DND-41 (cell line): ENCODE data around the gene BRF1.

ENCODE experiments used
- ATAC-seq: fragments of 200-7000 bp; cut with Tn5 transposase; 3 replicates; pipeline ENCODE4 v1.9.1; 2021; ENCODE audit warnings: low read depth; ENCODE audit not compliant: insufficient read depth
- DNase-seq: peaks from one replicate; pipeline ENCODE4 v3.0.0-alpha.2; 2020
- H2AFZ ChIP-seq: 2 replicates; pipeline ENCODE4 v1.6.0; 2012; ENCODE audit warnings: low read depth, low read length
- H3K27ac ChIP-seq: 2 replicates; pipeline ENCODE4 v1.5.1; 2012; ENCODE audit warnings: low read length, inconsistent platforms
- H3K27me3 ChIP-seq: fragments of 200-600 bp; sonication (generic); 2 replicates; pipeline ENCODE4 v1.6.0; 2012; ENCODE audit warnings: low read length, mild to moderate bottlenecking, inconsistent platforms; ENCODE audit not compliant: insufficient read depth, poor library complexity
- H3K36me3 ChIP-seq: 2 replicates; pipeline ENCODE4 v1.5.1; 2012; ENCODE audit warnings: low read length, inconsistent platforms; ENCODE audit not compliant: insufficient read depth
- H3K4me1 ChIP-seq: 2 replicates; pipeline ENCODE4 v1.5.1; 2012; ENCODE audit warnings: mild to moderate bottlenecking, low read length; ENCODE audit not compliant: insufficient read depth
- H3K4me2 ChIP-seq: 2 replicates; pipeline ENCODE4 v1.6.0; 2012; ENCODE audit warnings: mild to moderate bottlenecking, moderate library complexity, low read length, inconsistent platforms; ENCODE audit not compliant: insufficient read depth
- H3K4me3 ChIP-seq, 2 experiments: fragments of 200-600 bp in 1 of 2; shearing (Covaris generic) in 1 of 2; 2 replicates each; pipeline ENCODE4 v1.5.1; 2012 to 2016; ENCODE audit warnings: inconsistent platforms in 2 of 2, low read length in 2 of 2, mild to moderate bottlenecking in 2 of 2, low read depth in 1 of 2, moderate library complexity in 1 of 2
- H3K79me2 ChIP-seq: 2 replicates; pipeline ENCODE4 v1.6.0; 2012; ENCODE audit warnings: low read length, inconsistent platforms; ENCODE audit not compliant: insufficient read depth
- H3K9ac ChIP-seq: 2 replicates; pipeline ENCODE4 v1.6.0; 2012; ENCODE audit warnings: low read depth, mild to moderate bottlenecking, inconsistent platforms, low read length, moderate library complexity
- H3K9me3 ChIP-seq: 2 replicates; pipeline ENCODE4 v1.5.1; 2012; ENCODE audit warnings: low read length, moderate library complexity, mild to moderate bottlenecking, inconsistent platforms; ENCODE audit not compliant: insufficient read depth, severe bottlenecking
- H4K20me1 ChIP-seq: 2 replicates; pipeline ENCODE4 v1.6.0; 2012; ENCODE audit warnings: low read length; ENCODE audit not compliant: insufficient read depth
- EZH2 ChIP-seq: IDR thresholded peaks from 3 replicates; pipeline ENCODE4 v1.6.1; 2012; ENCODE audit warnings: borderline replicate concordance, low read depth, mild to moderate bottlenecking, moderate library complexity, low read length, inconsistent platforms; ENCODE audit not compliant: severe bottlenecking
- TF ChIP-seq, protein P1 (sequence below): IDR thresholded peaks from 2 replicates; pipeline ENCODE4 v1.5.1; 2012; ENCODE audit warnings: borderline replicate concordance, low read length, moderate library complexity, mild to moderate bottlenecking; ENCODE audit not compliant: poor library complexity, severe bottlenecking; ENCODE audit errors: extremely low read depth

The BRF1 gene

DNA sequence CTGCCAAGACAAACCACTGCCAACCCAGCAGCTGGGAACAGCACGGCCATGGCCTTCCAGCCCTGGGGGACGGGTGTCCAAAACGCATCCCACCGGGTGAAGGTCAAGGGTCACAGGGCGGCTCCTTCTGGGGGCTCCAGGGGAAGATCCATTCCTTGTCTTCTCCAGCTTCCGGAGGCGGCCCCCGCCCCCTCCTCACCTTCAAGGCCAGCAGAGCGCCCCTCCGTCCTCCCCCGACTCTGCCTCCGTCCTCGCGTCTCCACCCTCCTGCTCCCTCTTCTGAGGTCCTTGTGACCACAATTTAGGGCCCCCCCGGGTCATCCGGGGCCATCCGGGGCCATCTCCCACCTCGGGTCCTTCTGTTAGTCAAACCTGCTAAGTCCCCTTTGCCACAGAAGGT lies 115.8 kb downstream of the BRF1 start:
- Histone ChIP-seq H3K79me2 (no peaks in the 10 kb centered on the region), H2AFZ (no peak overlapping the region), H3K9ac (no peak overlapping the region), H3K27me3 (peaks cover 4% of the 10 kb centered on the region), H3K4me1 (0 out of 2 replicates have a peak, but pooled peaks cover 4% of the 10 kb centered on the region), H3K4me2 (no peak overlapping the region), H3K36me3 (no peaks in the 10 kb centered on the region), H3K27ac (no peak overlapping the region), H4K20me1 (peaks cover 3% of the 10 kb centered on the region; the same call in 1 of the 2 replicates), H3K9me3 (peaks cover 5% of the 10 kb centered on the region), H3K4me3 (no peak overlapping the region)
- ATAC-seq (no peak), DNase-seq (no peak)
- TF ChIP-seq, protein P1, sequence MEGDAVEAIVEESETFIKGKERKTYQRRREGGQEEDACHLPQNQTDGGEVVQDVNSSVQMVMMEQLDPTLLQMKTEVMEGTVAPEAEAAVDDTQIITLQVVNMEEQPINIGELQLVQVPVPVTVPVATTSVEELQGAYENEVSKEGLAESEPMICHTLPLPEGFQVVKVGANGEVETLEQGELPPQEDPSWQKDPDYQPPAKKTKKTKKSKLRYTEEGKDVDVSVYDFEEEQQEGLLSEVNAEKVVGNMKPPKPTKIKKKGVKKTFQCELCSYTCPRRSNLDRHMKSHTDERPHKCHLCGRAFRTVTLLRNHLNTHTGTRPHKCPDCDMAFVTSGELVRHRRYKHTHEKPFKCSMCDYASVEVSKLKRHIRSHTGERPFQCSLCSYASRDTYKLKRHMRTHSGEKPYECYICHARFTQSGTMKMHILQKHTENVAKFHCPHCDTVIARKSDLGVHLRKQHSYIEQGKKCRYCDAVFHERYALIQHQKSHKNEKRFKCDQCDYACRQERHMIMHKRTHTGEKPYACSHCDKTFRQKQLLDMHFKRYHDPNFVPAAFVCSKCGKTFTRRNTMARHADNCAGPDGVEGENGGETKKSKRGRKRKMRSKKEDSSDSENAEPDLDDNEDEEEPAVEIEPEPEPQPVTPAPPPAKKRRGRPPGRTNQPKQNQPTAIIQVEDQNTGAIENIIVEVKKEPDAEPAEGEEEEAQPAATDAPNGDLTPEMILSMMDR, result no peak
- no peak for TF ChIP-seq EZH2

GRCh38 chr14:105184461-105184860 lies 116.3 kb downstream of the BRF1 start:
- Histone ChIP-seq H3K27me3 (peaks cover 4% of the 10 kb centered on the region), H4K20me1 (peaks cover 3% of the 10 kb centered on the region; the same call in 1 of the 2 replicates), H3K9me3 (peaks cover 5% of the 10 kb centered on the region), H3K27ac (no peak overlapping the region), H3K4me2 (no peak overlapping the region), H3K36me3 (no peaks in the 10 kb centered on the region), H2AFZ (no peak overlapping the region), H3K79me2 (no peaks in the 10 kb centered on the region), H3K4me1 (0 out of 2 replicates have a peak, but pooled peaks cover 4% of the 10 kb centered on the region), H3K9ac (no peak overlapping the region), H3K4me3 (no peak overlapping the region)
- TF ChIP-seq, protein P1, result no peak
- TF ChIP-seq EZH2, result no peak
- DNase-seq (no peak), ATAC-seq (no peak)

GRCh38 chr14:105182296-105183020 lies 118.3 kb downstream of the BRF1 start:
- no peaks in the 10 kb centered on the region for H3K79me2 ChIP-seq
- no peak overlapping the region for H3K27ac ChIP-seq
- no peak overlapping the region for H3K4me2 ChIP-seq
- peaks cover 3% of the 10 kb centered on the region; the same call in 1 of the 2 replicates for H4K20me1 ChIP-seq
- peaks cover 4% of the 10 kb centered on the region for H3K27me3 ChIP-seq
- TF ChIP-seq, protein P1, result no peak
- no peak for TF ChIP-seq EZH2
- no peaks in the 10 kb centered on the region for H3K9me3 ChIP-seq
- H3K4me1 ChIP-seq, result 0 out of 2 replicates have a peak, but pooled peaks cover 4% of the 10 kb centered on the region
- no peak for DNase-seq
- ATAC-seq, result no peak
- H3K36me3 ChIP-seq, result no peaks in the 10 kb centered on the region
- H3K4me3 ChIP-seq, result no peak overlapping the region
- H3K9ac ChIP-seq, result no peak overlapping the region
- H2AFZ ChIP-seq, result no peak overlapping the region
